ENCODE measurements around the gene EEPD1. TPM values are rescaled to one million over a fixed set of nuclear protein-coding genes. Genes with fewer than 3 reads are reported as not detected.
"Not testable (repeated sequence)": the region's sequence is repeated elsewhere in the genome, so short reads cannot be mapped to it uniquely, and the experiment has no call there.

EEPD1 gene
- total RNA-seq, 1 donor from 2014 or later, result 9.9 TPM

- no peak for ATAC-seq
- H3K4me3 ChIP-seq, result no peak overlapping the region
- no peak for TF ChIP-seq CTCF (IDR thresholded peaks at IDR 0.05)
Measured at GRCh38 chr7:36244429-36244828, 91.4 kb downstream of the EEPD1 start.

GRCh38 chr7:36245684-36246299 lies 92.7 kb downstream of the EEPD1 start:
- Histone ChIP-seq H3K27ac (no peak overlapping the region), H3K36me3 (no peaks in the 10 kb centered on the region), H3K4me1 (no peaks in the 10 kb centered on the region), H3K9me3 (no peaks in the 10 kb centered on the region), H3K4me3 (no peak overlapping the region), H3K27me3 (no peaks in the 10 kb centered on the region)
- ATAC-seq (no peak), DNase-seq (no peak)
- no peak for TF ChIP-seq CTCF (IDR thresholded peaks at IDR 0.05)
- intact Hi-C loops (cut with DNase I), result no loop called here

More at GRCh38 chr7:36244429-36244828, 91.4 kb downstream of the EEPD1 start:
- Histone ChIP-seq H3K36me3 (no peaks in the 10 kb centered on the region), H3K27ac (no peak overlapping the region), H3K27me3 (no peaks in the 10 kb centered on the region), H3K9me3 (no peaks in the 10 kb centered on the region), H3K4me1 (no peaks in the 10 kb centered on the region)
- intact Hi-C loops (cut with DNase I), result no loop called here
- no peak for DNase-seq

- no peak overlapping the region for H3K27ac ChIP-seq
Measured at GRCh38 chr7:36249091-36249490, 96.0 kb downstream of the EEPD1 start.

GRCh38 chr7:36253699-36254098 lies 100.6 kb downstream of the EEPD1 start:
- Histone ChIP-seq H3K4me3 (no peak overlapping the region), H3K4me1 (peaks cover 5% of the 10 kb centered on the region), H3K27me3 (no peaks in the 10 kb centered on the region), H3K9me3 (no peaks in the 10 kb centered on the region), H3K27ac (no peak overlapping the region), H3K36me3 (no peaks in the 10 kb centered on the region)
- no peak for TF ChIP-seq CTCF (IDR thresholded peaks at IDR 0.05)
- intact Hi-C loops (cut with DNase I), result no loop called here
- DNase-seq (no peak), ATAC-seq (no peak)

More at GRCh38 chr7:36249091-36249490, 96.0 kb downstream of the EEPD1 start:
- no peaks in the 10 kb centered on the region for H3K27me3 ChIP-seq
- intact Hi-C loops (cut with DNase I), result no loop called here
- no peaks in the 10 kb centered on the region for H3K36me3 ChIP-seq
- H3K4me1 ChIP-seq, result no peaks in the 10 kb centered on the region
- ATAC-seq, result no peak
- no peak for TF ChIP-seq CTCF (IDR thresholded peaks at IDR 0.05)
- no peak overlapping the region for H3K4me3 ChIP-seq
- no peak for DNase-seq
- no peaks in the 10 kb centered on the region for H3K9me3 ChIP-seq

- peaks cover 25% of the 10 kb centered on the region for H3K4me1 ChIP-seq
- H3K27ac ChIP-seq; H3K4me3 ChIP-seq; H3K9me3 ChIP-seq; H3K36me3 ChIP-seq; intact Hi-C loops (cut with DNase I); H3K27me3 ChIP-seq: not testable (repeated sequence)
- peak; percentile 95 for ATAC-seq
- peak; percentile 87 for DNase-seq
Measured at GRCh38 chr7:36258510-36259259, 105.6 kb downstream of the EEPD1 start.

GRCh38 chr7:36260481-36260880 lies 107.4 kb downstream of the EEPD1 start:
- no peak for DNase-seq
- Histone ChIP-seq H3K4me1 (peaks cover 38% of the 10 kb centered on the region), H3K4me3 (no peak overlapping the region), H3K9me3 (no peaks in the 10 kb centered on the region), H3K27me3 (no peaks in the 10 kb centered on the region), H3K27ac (no peak overlapping the region), H3K36me3 (no peaks in the 10 kb centered on the region)
- no peak for TF ChIP-seq CTCF (IDR thresholded peaks at IDR 0.05)
- no peak for ATAC-seq
- intact Hi-C loops (cut with DNase I), result no loop called here

All from upper lobe of right lung (tissue), 1 donor.